ENCODE results near the gene SSU72.

The SSU72 gene

DNA sequence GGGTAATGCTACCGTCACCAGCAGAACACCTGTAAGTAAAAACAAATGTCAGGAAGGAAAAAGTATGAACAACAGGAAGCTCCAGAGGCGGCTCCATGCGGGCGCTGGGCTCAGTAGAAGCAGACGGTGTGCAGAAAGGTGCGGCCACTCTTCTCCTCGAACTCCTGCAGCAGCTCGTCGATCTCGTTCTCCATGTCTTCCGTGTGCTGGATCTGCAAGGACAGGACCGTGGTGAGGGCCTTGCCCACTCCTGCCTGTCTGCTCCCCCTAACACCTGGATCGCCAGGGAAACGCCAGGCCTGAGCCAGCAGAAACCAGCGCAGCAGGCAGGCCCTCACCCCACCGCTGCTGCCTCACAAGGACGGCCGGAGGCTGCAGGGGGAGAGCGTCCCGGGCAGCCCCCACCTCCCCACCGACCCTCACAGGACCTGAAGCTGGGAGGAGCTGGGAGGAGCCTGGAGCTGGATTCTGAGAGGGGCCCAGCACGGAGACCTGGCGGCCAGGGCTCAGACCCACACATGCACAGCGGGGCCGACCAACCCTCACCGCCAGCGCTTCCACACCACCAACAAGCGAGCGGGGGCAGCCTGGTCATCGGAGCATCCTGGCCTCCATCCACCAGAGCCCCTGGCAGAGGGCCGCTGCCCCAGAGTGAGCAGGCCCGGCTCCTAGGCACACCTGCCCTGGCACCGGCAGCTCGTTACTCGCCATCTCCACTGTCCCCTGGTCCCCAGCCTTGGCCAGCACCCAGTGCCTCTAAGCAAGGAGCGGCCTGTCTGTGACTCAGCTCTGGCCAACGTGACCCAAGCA lies 32.5 kb downstream of the SSU72 start:
- no peaks in the 10 kb centered on the region for H3K4me1 ChIP-seq (ENCODE audit: insufficient read depth, low read length)
- no peaks in the 10 kb centered on the region for H3K27me3 ChIP-seq (ENCODE audit: insufficient read depth, low read length, poor library complexity)
- no peak overlapping the region for H2AFZ ChIP-seq (ENCODE audit: low read depth, low read length)
- H3K9me3 ChIP-seq (ENCODE audit: insufficient read depth, low read length, severe bottlenecking): no peaks in the 10 kb centered on the region
- H3K79me2 ChIP-seq (ENCODE audit: insufficient read depth, low read length): peaks cover 4% of the 10 kb centered on the region; the same call in 1 of the 2 replicates
- no peak overlapping the region for H3K9ac ChIP-seq (ENCODE audit: low read depth, low read length)
- H3K27ac ChIP-seq (ENCODE audit: low read length): no peak overlapping the region
- DNase-seq (no peak), ATAC-seq (ENCODE audit: insufficient read depth, low read depth) (no peak)
- H3K4me3 ChIP-seq (ENCODE audit: low read depth in 1 of 2, low read length in 2 of 2): no peak overlapping the region
- TF ChIP-seq EZH2 (IDR thresholded peaks at IDR 0.05; ENCODE audit: borderline replicate concordance, low read depth, low read length, severe bottlenecking) (no peak), CTCF (IDR thresholded peaks at IDR 0.05; ENCODE audit: borderline replicate concordance, extremely low read depth, low read length, poor library complexity, severe bottlenecking) (no peak)
- no peak overlapping the region for H3K4me2 ChIP-seq (ENCODE audit: insufficient read depth, low read length)
- peaks cover 75% of the 10 kb centered on the region for H3K36me3 ChIP-seq (ENCODE audit: insufficient read depth, low read length)
- H4K20me1 ChIP-seq (ENCODE audit: insufficient read depth, low read length): peaks cover 40% of the 10 kb centered on the region

GRCh38 chr1:1540818-1541628 lies 33.6 kb downstream of the SSU72 start:
- Histone ChIP-seq H3K4me2 (ENCODE audit: insufficient read depth, low read length) (no peak overlapping the region), H3K36me3 (ENCODE audit: insufficient read depth, low read length) (peaks cover 67% of the 10 kb centered on the region), H3K27ac (ENCODE audit: low read length) (no peak overlapping the region), H2AFZ (ENCODE audit: low read depth, low read length) (no peak overlapping the region), H3K27me3 (ENCODE audit: insufficient read depth, low read length, poor library complexity) (no peaks in the 10 kb centered on the region), H3K9ac (ENCODE audit: low read depth, low read length) (no peak overlapping the region), H3K79me2 (ENCODE audit: insufficient read depth, low read length) (0 out of 2 replicates have a peak, but pooled peaks cover 1% of the 10 kb centered on the region), H4K20me1 (ENCODE audit: insufficient read depth, low read length) (peaks cover 42% of the 10 kb centered on the region), H3K4me3 (ENCODE audit: low read depth in 1 of 2, low read length in 2 of 2) (no peak overlapping the region), H3K9me3 (ENCODE audit: insufficient read depth, low read length, severe bottlenecking) (no peaks in the 10 kb centered on the region), H3K4me1 (ENCODE audit: insufficient read depth, low read length) (no peaks in the 10 kb centered on the region)
- ATAC-seq (ENCODE audit: insufficient read depth, low read depth) (no peak), DNase-seq (no peak)
- TF ChIP-seq CTCF (IDR thresholded peaks at IDR 0.05; ENCODE audit: borderline replicate concordance, extremely low read depth, low read length, poor library complexity, severe bottlenecking): no peak
- no peak for TF ChIP-seq EZH2 (IDR thresholded peaks at IDR 0.05; ENCODE audit: borderline replicate concordance, low read depth, low read length, severe bottlenecking)

DNA sequence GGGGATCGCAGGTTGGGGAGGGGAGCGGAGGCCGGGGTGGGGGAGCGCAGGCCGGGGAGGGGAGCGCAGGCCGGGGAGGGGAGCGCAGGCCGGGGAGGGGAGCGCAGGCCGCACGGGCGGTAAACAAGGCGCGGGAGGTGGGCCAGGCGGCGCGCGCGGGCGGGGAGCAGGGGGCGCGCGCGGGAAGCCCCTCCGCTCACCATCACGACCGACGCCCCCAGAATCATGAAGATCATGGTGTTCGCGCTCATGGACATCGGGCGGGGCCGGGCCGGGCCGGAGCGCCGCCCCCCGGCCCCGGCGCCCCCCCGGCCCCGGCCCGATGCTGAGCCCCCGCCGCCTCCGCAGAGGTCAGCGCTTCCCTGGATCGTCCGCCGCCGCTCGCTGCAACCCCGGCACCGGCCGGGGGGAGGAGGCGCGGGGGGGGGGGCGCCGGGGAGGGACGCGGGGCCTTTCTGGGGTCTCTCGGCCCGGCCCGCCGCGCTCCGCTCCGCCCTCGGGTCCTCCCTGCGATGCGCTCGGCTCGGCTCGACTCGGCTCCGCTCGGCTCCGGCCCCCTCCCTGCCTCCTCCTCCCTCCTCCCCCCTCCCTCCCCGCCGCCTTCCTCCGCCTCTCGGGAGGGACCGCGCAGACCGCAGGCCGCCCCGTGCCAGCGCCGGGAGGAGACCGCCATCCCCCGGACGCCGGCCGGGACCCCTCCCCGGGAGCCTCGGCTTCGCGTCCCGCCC lies 34.4 kb downstream of the SSU72 start, which contains the start of gene TMEM240:
Gene TMEM240, minus strand, starts transcription at position 535 of the 728 bp plus-strand sequence. Its CDS starts 278 bp downstream, at position 257.
- H3K36me3 ChIP-seq (ENCODE audit: insufficient read depth, low read length): peaks cover 64% of the 10 kb centered on the region
- H3K4me2 ChIP-seq (ENCODE audit: insufficient read depth, low read length): no peak within 1 kb of the TSS
- H2AFZ ChIP-seq (ENCODE audit: low read depth, low read length): no peak within 1 kb of the TSS
- no peaks in the 10 kb centered on the region for H3K4me1 ChIP-seq (ENCODE audit: insufficient read depth, low read length)
- no peaks in the 10 kb centered on the region for H3K27me3 ChIP-seq (ENCODE audit: insufficient read depth, low read length, poor library complexity)
- no peak within 1 kb of the TSS for H3K9ac ChIP-seq (ENCODE audit: low read depth, low read length)
- no peak for DNase-seq
- no peak for TF ChIP-seq CTCF (IDR thresholded peaks at IDR 0.05; ENCODE audit: borderline replicate concordance, extremely low read depth, low read length, poor library complexity, severe bottlenecking)
- peaks cover 40% of the 10 kb centered on the region for H4K20me1 ChIP-seq (ENCODE audit: insufficient read depth, low read length)
- no peak within 1 kb of the TSS for H3K27ac ChIP-seq (ENCODE audit: low read length)
- H3K9me3 ChIP-seq (ENCODE audit: insufficient read depth, low read length, severe bottlenecking): no peaks in the 10 kb centered on the region
- H3K79me2 ChIP-seq (ENCODE audit: insufficient read depth, low read length): no peaks in the 10 kb centered on the region
- no peak for ATAC-seq (ENCODE audit: insufficient read depth, low read depth)
- H3K4me3 ChIP-seq (ENCODE audit: low read depth in 1 of 2, low read length in 2 of 2): no peak within 1 kb of the TSS
